GM12878 (cell line): ENCODE data around the gene TVP23B. TPM values are rescaled to one million over a fixed set of nuclear protein-coding genes. Genes with fewer than 3 reads are reported as not detected.

Source experiments
- BCL11A ChIP-seq: IDR thresholded peaks from 2 replicates; pipeline ENCODE4 v1.6.1; 2011; ENCODE audit warnings: low read depth, low read length
- BMI1 ChIP-seq: fragments of 450-650 bp; IDR thresholded peaks from 2 replicates; pipeline ENCODE4 v1.6.1; 2016; ENCODE audit warnings: mild to moderate bottlenecking, moderate library complexity, borderline replicate concordance
- EP300 ChIP-seq, 2 experiments: fragments of 150-350 bp in 1 of 2; IDR thresholded peaks; 2 replicates each; pipeline ENCODE4 v1.6.1; 2011 to 2012; ENCODE audit warnings: low read depth in 2 of 2, low read length in 2 of 2, borderline replicate concordance in 1 of 2, improper control_type of control experiment in 1 of 2, inconsistent platforms in 1 of 2; ENCODE audit not compliant: control insufficient read depth in 1 of 2
- ETV6 ChIP-seq, 2 experiments: fragments of 450-650 bp in 1 of 2; IDR thresholded peaks in 1 of 2; conservative IDR thresholded peaks in 1 of 2; 2 replicates each; pipeline ENCODE4 v1.6.1; 2014; ENCODE audit warnings: antibody characterized with exemption in 1 of 2, borderline replicate concordance in 1 of 2, low read depth in 1 of 2, mild to moderate bottlenecking in 1 of 2, moderate library complexity in 1 of 2
- NR2F1 ChIP-seq: fragments of 450-650 bp; conservative IDR thresholded peaks from 2 replicates; pipeline ENCODE4 v1.6.1; 2017; ENCODE audit warnings: mild to moderate bottlenecking
- PAX5 ChIP-seq: IDR thresholded peaks from 2 replicates; pipeline ENCODE4 v1.6.1; 2011; ENCODE audit warnings: low read depth, low read length, borderline replicate concordance
- PAX8 ChIP-seq: fragments of 450-650 bp; IDR thresholded peaks from 2 replicates; pipeline ENCODE4 v1.6.1; 2017; ENCODE audit warnings: mild to moderate bottlenecking, moderate library complexity
- POLR2A ChIP-seq: IDR thresholded peaks from 2 replicates; pipeline ENCODE4 v1.6.1; 2011; ENCODE audit warnings: low read depth, mild to moderate bottlenecking, low read length
- SUPT20H ChIP-seq: IDR thresholded peaks from 2 replicates; pipeline ENCODE4 v1.6.1; 2011; ENCODE audit warnings: low read depth, mild to moderate bottlenecking, low read length, moderate library complexity, borderline replicate concordance; ENCODE audit not compliant: control insufficient read depth
- ZNF207 ChIP-seq: fragments of 450-650 bp; IDR thresholded peaks from 2 replicates; pipeline ENCODE4 v1.6.1; 2014; ENCODE audit warnings: antibody characterized with exemption, mild to moderate bottlenecking, borderline replicate concordance
- ZNF687 ChIP-seq: fragments of 450-650 bp; IDR thresholded peaks from 2 replicates; pipeline ENCODE4 v1.6.1; 2017; ENCODE audit warnings: mild to moderate bottlenecking, moderate library complexity
- polyA plus RNA-seq, 11 experiments: library from polyadenylated mRNA; depleted of rRNA in 4 of 11; unstranded in 6 of 11; stranded (reverse) in 5 of 11; fragments of >200 nt; fragmentation: Nextera tagmentation in 4 of 11; fragmentation: Illumina TruSeq in 1 of 11; extraction: Ambion mirVana in 4 of 11; extraction: Trizol in 1 of 11; gene quantifications; 1 replicate in 1 of 11; 2 replicates in 10 of 11; pipeline versions ENCODE4 v1.2.1 to v1.2.3, GENCODE V29; 2011 to 2016; ENCODE audit warnings: inconsistent platforms in 2 of 11, missing spikeins in 2 of 11, low read depth in 1 of 11
- total RNA-seq, 4 experiments: library from RNA; depleted of rRNA in 3 of 4; stranded (reverse); fragments of >200 nt in 3 of 4; fragmentation: Illumina TruSeq in 1 of 4; extraction: Trizol in 1 of 4; gene quantifications; 2 replicates each; pipeline versions ENCODE4 v1.2.1 to v1.2.3, GENCODE V29; 2013 to 2021
- TF ChIP-seq, protein P1 (sequence below): IDR thresholded peaks from 2 replicates; pipeline ENCODE4 v1.6.1; 2012; ENCODE audit warnings: low read depth, low read length, improper control_type of control experiment
- TF ChIP-seq, protein P2 (sequence below): fragments of 450-650 bp; IDR thresholded peaks from 2 replicates; pipeline ENCODE4 v1.6.1; 2017; ENCODE audit warnings: antibody characterized with exemption, mild to moderate bottlenecking, moderate library complexity
- TF ChIP-seq, protein P3 (sequence below): fragments of 450-650 bp; IDR thresholded peaks from 2 replicates; pipeline ENCODE4 v1.6.1; 2016; ENCODE audit warnings: mild to moderate bottlenecking
- TF ChIP-seq, protein P4 (sequence below): fragments of 450-650 bp; formaldehyde crosslinking; IDR thresholded peaks from 2 replicates; pipeline ENCODE4 v1.4.0; 2020; ENCODE audit warnings: mild to moderate bottlenecking, moderate library complexity

Gene TVP23B
- total and polyA plus RNA-seq, 10 of the 15 experiments (the other 5 are each of a cell fraction or from before 2014, with no cell fraction given) = 21.5 to 105 (median 39.9) TPM

GRCh38 chr17:18855831-18856569, 75.0 kb downstream of the TVP23B start (continued):
- no peak for TF ChIP-seq ZNF687
- TF ChIP-seq, protein P1, sequence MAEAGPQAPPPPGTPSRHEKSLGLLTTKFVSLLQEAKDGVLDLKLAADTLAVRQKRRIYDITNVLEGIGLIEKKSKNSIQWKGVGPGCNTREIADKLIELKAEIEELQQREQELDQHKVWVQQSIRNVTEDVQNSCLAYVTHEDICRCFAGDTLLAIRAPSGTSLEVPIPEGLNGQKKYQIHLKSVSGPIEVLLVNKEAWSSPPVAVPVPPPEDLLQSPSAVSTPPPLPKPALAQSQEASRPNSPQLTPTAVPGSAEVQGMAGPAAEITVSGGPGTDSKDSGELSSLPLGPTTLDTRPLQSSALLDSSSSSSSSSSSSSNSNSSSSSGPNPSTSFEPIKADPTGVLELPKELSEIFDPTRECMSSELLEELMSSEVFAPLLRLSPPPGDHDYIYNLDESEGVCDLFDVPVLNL = no peak
- TF ChIP-seq, protein P2, sequence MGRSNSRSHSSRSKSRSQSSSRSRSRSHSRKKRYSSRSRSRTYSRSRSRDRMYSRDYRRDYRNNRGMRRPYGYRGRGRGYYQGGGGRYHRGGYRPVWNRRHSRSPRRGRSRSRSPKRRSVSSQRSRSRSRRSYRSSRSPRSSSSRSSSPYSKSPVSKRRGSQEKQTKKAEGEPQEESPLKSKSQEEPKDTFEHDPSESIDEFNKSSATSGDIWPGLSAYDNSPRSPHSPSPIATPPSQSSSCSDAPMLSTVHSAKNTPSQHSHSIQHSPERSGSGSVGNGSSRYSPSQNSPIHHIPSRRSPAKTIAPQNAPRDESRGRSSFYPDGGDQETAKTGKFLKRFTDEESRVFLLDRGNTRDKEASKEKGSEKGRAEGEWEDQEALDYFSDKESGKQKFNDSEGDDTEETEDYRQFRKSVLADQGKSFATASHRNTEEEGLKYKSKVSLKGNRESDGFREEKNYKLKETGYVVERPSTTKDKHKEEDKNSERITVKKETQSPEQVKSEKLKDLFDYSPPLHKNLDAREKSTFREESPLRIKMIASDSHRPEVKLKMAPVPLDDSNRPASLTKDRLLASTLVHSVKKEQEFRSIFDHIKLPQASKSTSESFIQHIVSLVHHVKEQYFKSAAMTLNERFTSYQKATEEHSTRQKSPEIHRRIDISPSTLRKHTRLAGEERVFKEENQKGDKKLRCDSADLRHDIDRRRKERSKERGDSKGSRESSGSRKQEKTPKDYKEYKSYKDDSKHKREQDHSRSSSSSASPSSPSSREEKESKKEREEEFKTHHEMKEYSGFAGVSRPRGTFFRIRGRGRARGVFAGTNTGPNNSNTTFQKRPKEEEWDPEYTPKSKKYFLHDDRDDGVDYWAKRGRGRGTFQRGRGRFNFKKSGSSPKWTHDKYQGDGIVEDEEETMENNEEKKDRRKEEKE = no peak
- TF ChIP-seq SUPT20H = no peak
- no peak for TF ChIP-seq BCL11A
- TF ChIP-seq, protein P3, sequence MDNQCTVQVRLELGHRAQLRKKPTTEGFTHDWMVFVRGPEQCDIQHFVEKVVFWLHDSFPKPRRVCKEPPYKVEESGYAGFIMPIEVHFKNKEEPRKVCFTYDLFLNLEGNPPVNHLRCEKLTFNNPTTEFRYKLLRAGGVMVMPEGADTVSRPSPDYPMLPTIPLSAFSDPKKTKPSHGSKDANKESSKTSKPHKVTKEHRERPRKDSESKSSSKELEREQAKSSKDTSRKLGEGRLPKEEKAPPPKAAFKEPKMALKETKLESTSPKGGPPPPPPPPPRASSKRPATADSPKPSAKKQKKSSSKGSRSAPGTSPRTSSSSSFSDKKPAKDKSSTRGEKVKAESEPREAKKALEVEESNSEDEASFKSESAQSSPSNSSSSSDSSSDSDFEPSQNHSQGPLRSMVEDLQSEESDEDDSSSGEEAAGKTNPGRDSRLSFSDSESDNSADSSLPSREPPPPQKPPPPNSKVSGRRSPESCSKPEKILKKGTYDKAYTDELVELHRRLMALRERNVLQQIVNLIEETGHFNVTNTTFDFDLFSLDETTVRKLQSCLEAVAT = no peak
- TF ChIP-seq PAX5 = peak; percentile 30; the same call in 1 of the 2 replicates
- peak; percentile 87 for TF ChIP-seq POLR2A
- TF ChIP-seq PAX8 = no peak
- no peak for TF ChIP-seq NR2F1
- TF ChIP-seq, protein P4, sequence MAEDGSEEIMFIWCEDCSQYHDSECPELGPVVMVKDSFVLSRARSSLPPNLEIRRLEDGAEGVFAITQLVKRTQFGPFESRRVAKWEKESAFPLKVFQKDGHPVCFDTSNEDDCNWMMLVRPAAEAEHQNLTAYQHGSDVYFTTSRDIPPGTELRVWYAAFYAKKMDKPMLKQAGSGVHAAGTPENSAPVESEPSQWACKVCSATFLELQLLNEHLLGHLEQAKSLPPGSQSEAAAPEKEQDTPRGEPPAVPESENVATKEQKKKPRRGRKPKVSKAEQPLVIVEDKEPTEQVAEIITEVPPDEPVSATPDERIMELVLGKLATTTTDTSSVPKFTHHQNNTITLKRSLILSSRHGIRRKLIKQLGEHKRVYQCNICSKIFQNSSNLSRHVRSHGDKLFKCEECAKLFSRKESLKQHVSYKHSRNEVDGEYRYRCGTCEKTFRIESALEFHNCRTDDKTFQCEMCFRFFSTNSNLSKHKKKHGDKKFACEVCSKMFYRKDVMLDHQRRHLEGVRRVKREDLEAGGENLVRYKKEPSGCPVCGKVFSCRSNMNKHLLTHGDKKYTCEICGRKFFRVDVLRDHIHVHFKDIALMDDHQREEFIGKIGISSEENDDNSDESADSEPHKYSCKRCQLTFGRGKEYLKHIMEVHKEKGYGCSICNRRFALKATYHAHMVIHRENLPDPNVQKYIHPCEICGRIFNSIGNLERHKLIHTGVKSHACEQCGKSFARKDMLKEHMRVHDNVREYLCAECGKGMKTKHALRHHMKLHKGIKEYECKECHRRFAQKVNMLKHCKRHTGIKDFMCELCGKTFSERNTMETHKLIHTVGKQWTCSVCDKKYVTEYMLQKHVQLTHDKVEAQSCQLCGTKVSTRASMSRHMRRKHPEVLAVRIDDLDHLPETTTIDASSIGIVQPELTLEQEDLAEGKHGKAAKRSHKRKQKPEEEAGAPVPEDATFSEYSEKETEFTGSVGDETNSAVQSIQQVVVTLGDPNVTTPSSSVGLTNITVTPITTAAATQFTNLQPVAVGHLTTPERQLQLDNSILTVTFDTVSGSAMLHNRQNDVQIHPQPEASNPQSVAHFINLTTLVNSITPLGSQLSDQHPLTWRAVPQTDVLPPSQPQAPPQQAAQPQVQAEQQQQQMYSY (CRISPR knock-in tag) = no peak
- no peak for TF ChIP-seq ETV6 (conservative IDR thresholded peaks at IDR 0.05 in 1 of 2, IDR thresholded peaks at IDR 0.05 in 1 of 2; ENCODE audit: borderline replicate concordance in 1 of 2, low read depth in 1 of 2)
- TF ChIP-seq ZNF207 = no peak
- TF ChIP-seq EP300 (IDR thresholded peaks at IDR 0.05; ENCODE audit: borderline replicate concordance in 1 of 2, control insufficient read depth in 1 of 2, low read depth in 2 of 2, low read length in 2 of 2) = no peak
- TF ChIP-seq BMI1 = no peak
